Mesothelial cell of epicardium (in vitro differentiated cells): Measurements from ENCODE around the gene BNIP3. TPM values are rescaled to one million over a fixed set of nuclear protein-coding genes. Genes with fewer than 3 reads are reported as not detected.

Source experiments
- DNase-seq, 2 experiments: peaks; one replicate each; pipeline ENCODE4 v3.0.0; 2021; ENCODE audit warnings: low spot score in 2 of 2; ENCODE audit not compliant: unreplicated experiment in 2 of 2
- H3K27ac Mint-ChIP-seq: 2 replicates; pipeline ENCODE4 v1.8.0; 2021; ENCODE audit warnings: mixed read lengths
- H3K27me3 Mint-ChIP-seq: 2 replicates; pipeline ENCODE4 v1.8.0; 2021; ENCODE audit warnings: low read depth, mixed read lengths
- H3K36me3 Mint-ChIP-seq: 2 replicates; pipeline ENCODE4 v1.8.0; 2021; ENCODE audit warnings: mixed read lengths
- H3K4me1 Mint-ChIP-seq: 2 replicates; pipeline ENCODE4 v1.8.0; 2021; ENCODE audit warnings: mixed read lengths
- H3K4me3 Mint-ChIP-seq: 2 replicates; pipeline ENCODE4 v1.8.0; 2021; ENCODE audit warnings: mild to moderate bottlenecking, moderate library complexity, mixed read lengths
- H3K9me3 Mint-ChIP-seq: 2 replicates; pipeline ENCODE4 v1.8.0; 2021; ENCODE audit warnings: mixed read lengths
- total RNA-seq: library from RNA; stranded (reverse); gene quantifications from 3 replicates; pipeline ENCODE4 v1.2.1, GENCODE V29; 2021
- TF ChIP-seq, protein P1 (sequence below): fragments of 200-600 bp; sonication (generic); IDR thresholded peaks from one replicate; pipeline ENCODE4 v1.5.0; 2021; ENCODE audit warnings: antibody characterized with exemption; ENCODE audit not compliant: unreplicated experiment

The BNIP3 gene
- total RNA-seq, 1 donor from 2014 or later, result 50.8 TPM

DNA sequence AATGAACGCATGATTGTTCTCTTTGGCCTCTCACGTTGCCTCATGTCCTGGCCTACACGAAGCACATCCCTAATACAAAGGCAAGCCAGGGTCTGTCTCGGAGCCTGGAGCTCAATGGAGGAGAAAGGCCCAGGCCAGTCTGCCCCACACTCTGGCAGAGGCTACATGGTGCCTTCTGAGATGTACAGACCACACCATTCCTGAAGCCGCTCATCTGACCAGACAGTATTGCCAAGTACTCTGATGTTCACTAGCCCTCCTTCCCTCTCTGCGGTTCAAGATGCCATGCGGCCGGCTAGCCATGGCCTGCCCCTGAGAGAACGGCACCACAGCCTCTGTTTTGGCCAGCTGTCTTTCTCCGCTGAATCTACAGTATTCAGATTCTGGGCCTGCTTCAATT, 5.9 kb downstream of the BNIP3 start:
- no peak for DNase-seq
- H3K9me3 Mint-ChIP-seq, result no peaks in the 10 kb centered on the region
- peaks cover 34% of the 10 kb centered on the region for H3K36me3 Mint-ChIP-seq
- TF ChIP-seq, protein P1, sequence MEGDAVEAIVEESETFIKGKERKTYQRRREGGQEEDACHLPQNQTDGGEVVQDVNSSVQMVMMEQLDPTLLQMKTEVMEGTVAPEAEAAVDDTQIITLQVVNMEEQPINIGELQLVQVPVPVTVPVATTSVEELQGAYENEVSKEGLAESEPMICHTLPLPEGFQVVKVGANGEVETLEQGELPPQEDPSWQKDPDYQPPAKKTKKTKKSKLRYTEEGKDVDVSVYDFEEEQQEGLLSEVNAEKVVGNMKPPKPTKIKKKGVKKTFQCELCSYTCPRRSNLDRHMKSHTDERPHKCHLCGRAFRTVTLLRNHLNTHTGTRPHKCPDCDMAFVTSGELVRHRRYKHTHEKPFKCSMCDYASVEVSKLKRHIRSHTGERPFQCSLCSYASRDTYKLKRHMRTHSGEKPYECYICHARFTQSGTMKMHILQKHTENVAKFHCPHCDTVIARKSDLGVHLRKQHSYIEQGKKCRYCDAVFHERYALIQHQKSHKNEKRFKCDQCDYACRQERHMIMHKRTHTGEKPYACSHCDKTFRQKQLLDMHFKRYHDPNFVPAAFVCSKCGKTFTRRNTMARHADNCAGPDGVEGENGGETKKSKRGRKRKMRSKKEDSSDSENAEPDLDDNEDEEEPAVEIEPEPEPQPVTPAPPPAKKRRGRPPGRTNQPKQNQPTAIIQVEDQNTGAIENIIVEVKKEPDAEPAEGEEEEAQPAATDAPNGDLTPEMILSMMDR, result no peak
- H3K27me3 Mint-ChIP-seq, result peaks cover 12% of the 10 kb centered on the region
- H3K4me1 Mint-ChIP-seq, result peaks cover 31% of the 10 kb centered on the region
- no peak overlapping the region for H3K27ac Mint-ChIP-seq
- H3K4me3 Mint-ChIP-seq, result no peak overlapping the region

DNA sequence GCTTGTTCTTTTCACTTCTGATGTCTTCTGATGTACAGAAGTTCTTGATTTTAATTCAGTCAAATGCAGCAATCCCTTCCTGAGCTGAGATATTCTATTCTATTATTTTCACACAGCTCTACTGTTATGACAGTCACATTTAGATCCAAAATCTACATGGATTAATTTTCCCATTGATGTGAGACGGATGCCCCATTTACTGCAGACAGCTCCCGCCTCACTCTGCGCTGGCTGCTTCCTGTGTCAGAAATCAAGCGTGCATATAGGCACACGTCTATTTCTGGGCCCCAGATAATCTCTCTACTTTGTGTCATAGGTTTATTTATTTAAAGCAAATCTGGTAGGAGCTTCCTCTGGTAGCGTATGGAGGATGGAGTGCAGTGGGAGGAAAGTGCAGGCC, 6.7 kb downstream of the BNIP3 start:
- DNase-seq, result no peak
- peaks cover 28% of the 10 kb centered on the region for H3K4me1 Mint-ChIP-seq
- no peak overlapping the region for H3K27ac Mint-ChIP-seq
- H3K9me3 Mint-ChIP-seq, result no peaks in the 10 kb centered on the region
- H3K27me3 Mint-ChIP-seq, result peaks cover 9% of the 10 kb centered on the region
- no peak overlapping the region for H3K4me3 Mint-ChIP-seq
- peaks cover 41% of the 10 kb centered on the region for H3K36me3 Mint-ChIP-seq
- TF ChIP-seq, protein P1, result no peak

DNA sequence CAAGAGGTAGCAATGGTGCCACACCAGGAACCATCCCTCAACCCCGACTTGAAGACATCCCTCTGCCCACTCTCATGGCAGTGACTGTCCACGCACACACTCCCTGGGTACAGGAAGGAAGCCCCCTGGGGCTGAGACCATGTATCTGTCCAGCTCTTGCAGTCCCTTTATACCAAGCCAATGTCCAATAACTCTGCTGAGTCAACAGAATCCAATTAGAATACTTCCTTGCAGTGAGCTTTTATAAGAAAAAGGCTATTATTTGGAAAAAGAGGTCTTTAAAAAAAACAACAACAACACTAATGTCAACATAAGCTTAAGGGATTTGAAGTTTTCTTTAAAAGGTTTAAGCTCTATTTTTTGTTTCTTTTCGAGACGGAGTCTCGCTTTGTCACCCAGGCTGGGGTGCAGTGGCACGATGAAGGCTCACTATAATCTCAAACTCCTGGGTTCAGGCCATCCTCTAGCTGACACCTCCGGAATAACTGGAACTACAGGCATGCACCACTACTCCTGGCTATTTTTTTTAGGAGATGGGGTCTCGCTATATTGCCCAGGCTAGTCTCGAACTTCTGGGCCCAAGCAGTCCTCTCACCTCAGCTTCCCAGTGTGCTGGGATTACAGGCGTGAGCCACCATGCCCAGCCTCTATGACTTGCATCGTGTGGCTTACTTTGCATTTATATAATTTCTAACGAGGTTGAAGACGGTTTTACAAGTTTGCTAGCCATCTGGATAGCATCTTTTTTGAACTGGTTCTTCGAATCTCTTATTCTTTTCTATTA, 7.5 kb downstream of the BNIP3 start:
- DNase-seq, result no peak
- peaks cover 39% of the 10 kb centered on the region for H3K36me3 Mint-ChIP-seq
- no peaks in the 10 kb centered on the region for H3K9me3 Mint-ChIP-seq
- no peak overlapping the region for H3K4me3 Mint-ChIP-seq
- peaks cover 2% of the 10 kb centered on the region for H3K27me3 Mint-ChIP-seq
- H3K27ac Mint-ChIP-seq, result no peak overlapping the region
- peaks cover 21% of the 10 kb centered on the region for H3K4me1 Mint-ChIP-seq
- TF ChIP-seq, protein P1, result no peak

DNA sequence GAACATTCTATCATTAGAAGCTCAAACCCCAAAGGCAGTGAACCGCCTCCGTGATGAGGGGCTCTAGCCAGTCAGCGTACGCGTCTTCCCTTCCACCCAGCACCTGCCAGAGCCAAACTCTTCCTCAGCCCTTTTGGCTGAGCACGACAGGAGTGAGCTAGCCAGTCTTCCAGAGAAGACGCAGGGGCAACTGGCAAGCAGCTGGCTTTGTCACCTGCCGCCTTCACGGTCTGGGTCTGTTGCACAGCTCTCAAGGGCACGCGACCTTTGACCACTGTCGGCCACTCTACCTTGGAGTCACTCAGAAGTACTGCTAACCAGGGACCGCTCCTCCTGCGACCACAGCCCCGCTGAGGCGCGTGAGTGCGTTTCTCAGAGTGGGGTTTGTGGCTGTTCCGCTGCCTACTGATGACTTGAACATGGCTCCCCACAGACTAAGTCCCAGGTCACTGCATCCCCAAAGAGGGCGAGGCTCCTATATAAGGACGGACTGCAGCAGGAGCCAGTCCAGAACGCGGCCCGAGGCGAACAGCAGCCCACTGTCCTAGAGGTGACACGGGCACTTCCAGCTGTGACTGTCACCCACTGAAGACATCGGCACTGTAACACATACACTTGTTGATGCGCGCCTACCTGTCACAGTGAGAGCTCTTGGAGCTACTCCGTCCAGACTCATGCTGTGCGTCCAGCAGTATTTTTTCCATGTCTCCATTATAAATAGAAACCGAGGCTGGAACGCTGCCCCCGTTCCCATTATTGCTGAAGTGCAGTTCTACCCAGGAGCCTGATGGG, 8.4 kb downstream of the BNIP3 start:
- Mint-ChIP-seq H3K27ac (no peak overlapping the region), H3K4me1 (peaks cover 15% of the 10 kb centered on the region), H3K36me3 (peaks cover 43% of the 10 kb centered on the region), H3K4me3 (no peak overlapping the region), H3K27me3 (no peaks in the 10 kb centered on the region), H3K9me3 (no peaks in the 10 kb centered on the region)
- DNase-seq, result no peak
- TF ChIP-seq, protein P1, result no peak

DNA sequence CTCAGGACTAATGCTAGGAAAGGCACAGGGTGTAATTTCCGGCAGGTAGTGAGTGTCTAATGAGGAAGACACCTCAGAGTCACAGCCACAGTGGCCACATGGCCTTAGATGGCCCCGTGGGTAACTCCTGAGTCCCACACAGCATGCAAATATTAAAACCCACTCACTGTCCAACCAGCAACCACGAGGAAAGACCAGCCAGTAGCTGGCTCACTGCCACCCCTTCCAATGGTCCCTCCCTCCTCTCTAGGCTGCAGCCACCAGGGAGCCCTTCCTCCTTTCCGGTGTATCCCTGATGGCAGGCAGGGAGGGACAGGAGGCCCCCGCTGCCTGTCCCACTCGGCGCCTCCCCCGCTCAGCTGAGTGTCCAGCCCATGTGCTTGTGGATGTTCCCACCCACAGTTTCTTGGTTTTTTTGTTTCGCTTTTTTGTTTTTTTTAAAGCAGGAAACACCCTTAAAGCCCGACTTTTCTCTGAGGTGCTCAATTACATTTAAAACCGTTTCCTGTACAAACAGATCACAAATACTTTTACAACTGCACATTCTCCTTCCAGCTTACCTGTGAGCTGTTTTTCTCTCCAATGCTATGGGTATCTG, 9.2 kb downstream of the BNIP3 start:
- no peak for DNase-seq
- Mint-ChIP-seq H3K27me3 (no peaks in the 10 kb centered on the region), H3K9me3 (no peaks in the 10 kb centered on the region), H3K4me3 (no peak overlapping the region), H3K4me1 (peaks cover 8% of the 10 kb centered on the region), H3K36me3 (peaks cover 36% of the 10 kb centered on the region), H3K27ac (no peak overlapping the region)
- TF ChIP-seq, protein P1, result no peak
